GM21447 (cell line): ENCODE results near the gene FAM53B.

Experiments
- ATAC-seq: cut with Tn5 transposase; IDR thresholded peaks from one replicate; pipeline ENCODE4 v1.9.1; 2021; ENCODE audit not compliant: unreplicated experiment

The FAM53B gene

DNA sequence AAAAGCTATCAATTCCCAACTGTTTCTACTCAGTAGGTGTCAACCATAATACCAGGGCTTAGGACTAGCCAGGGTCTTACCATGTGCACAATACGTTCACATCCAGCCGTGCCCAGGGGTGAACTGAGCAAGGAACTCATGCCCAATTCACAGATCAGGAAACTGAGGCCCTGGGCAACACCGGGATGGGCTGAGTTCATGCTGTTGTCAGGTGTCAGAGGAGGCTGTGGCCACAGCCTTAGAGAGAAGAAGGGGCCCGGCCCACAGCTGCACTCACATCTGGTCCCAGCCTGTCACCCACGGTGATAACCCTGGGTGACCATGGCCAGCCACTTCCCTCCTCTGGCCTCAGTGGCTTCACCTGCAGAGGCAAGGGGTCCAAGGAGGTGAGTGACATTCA lies 92.0 kb downstream of the FAM53B start:
- ATAC-seq = no peak

GRCh38 chr10:124651402-124651891 lies 92.7 kb downstream of the FAM53B start:
- ATAC-seq = no peak

- ATAC-seq = no peak
Measured at GRCh38 chr10:124650820-124651401, 93.3 kb downstream of the FAM53B start.

DNA sequence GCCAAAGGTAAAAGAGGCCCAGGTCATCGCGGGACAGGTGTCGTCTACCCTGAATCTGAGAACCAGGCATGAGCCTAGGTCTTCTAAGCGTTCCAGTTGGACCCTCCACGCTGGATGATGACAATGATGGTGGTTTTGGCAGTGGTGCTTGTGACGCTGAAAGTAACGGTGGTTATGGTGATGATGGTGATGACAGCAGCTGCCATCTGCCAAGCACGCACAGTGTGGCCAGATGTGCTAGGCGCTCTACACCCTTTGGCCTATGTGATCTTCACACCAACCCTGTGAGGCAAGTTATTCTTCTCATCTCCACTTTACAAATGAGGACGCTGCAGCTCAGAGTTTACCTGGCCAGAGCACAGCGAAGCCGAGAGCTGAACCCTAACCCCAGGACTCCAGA lies 93.9 kb downstream of the FAM53B start:
- ATAC-seq = no peak

- ATAC-seq = no peak
Measured at GRCh38 chr10:124649214-124649613, 95.0 kb downstream of the FAM53B start.

- ATAC-seq = no peak
Measured at GRCh38 chr10:124648738-124649137, 95.4 kb downstream of the FAM53B start.

GRCh38 chr10:124648131-124648475 lies 96.1 kb downstream of the FAM53B start:
- ATAC-seq = no peak

DNA sequence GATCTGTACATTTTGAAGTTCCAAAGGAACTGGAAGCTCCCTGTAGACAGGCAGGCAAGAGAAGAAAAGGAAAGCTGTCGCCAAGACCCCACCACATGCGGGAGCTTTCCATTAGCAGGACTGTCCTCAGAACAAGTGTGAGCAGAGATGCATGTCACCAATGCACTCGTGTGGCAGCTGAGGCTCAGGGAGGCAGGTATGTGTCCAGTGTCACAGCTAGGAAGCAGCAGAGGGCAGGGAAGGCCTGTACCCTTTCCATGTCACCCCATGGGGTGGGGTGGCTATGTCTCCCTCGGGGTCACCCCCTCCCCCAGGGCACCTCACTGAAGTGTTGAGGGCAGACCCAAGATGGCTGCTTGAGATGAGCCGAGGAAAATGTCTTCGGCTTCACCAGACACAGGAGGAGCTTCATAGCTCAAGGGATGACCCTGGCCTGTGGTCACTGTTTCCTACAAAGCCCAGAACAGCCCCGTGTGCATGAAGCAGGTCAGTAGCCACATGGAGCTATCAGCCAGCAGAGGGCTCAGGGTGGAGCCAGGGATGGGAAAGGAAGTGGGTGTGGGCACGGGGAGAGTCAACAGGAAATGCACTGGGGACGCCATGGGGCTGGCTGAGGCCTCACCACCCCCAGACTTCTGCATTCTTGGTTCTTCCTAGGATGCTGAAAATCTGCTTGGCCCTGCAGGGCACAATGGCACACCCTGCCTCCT lies 96.6 kb downstream of the FAM53B start:
- ATAC-seq = peak; percentile 71

- ATAC-seq = no peak
Measured at GRCh38 chr10:124646483-124647352, 97.5 kb downstream of the FAM53B start.

GRCh38 chr10:124645467-124646095 lies 98.6 kb downstream of the FAM53B start:
- no peak for ATAC-seq

- ATAC-seq = no peak
Measured at GRCh38 chr10:124644771-124645415, 99.3 kb downstream of the FAM53B start.

DNA sequence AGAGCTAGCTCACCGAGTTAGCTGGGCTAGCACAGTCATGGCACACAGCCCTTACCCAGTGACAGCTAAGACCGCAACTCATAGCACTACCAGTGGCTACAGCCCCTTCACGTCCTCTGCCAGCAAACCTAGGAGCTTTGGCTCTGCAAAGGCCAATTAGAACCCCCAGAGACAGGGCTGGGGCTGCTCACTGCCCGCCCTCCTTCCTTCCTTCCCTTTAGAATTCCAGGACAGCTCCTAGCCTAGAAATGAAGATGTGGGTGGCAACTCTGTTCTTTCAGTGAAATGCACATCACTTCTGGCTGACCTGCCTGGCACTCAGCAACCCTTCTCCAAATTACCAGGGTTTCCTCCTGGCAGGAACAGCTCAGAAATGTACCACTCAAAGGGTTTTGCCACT lies 99.9 kb downstream of the FAM53B start:
- no peak for ATAC-seq

GRCh38 chr10:124643330-124644009 lies 100.7 kb downstream of the FAM53B start:
- no peak for ATAC-seq

DNA sequence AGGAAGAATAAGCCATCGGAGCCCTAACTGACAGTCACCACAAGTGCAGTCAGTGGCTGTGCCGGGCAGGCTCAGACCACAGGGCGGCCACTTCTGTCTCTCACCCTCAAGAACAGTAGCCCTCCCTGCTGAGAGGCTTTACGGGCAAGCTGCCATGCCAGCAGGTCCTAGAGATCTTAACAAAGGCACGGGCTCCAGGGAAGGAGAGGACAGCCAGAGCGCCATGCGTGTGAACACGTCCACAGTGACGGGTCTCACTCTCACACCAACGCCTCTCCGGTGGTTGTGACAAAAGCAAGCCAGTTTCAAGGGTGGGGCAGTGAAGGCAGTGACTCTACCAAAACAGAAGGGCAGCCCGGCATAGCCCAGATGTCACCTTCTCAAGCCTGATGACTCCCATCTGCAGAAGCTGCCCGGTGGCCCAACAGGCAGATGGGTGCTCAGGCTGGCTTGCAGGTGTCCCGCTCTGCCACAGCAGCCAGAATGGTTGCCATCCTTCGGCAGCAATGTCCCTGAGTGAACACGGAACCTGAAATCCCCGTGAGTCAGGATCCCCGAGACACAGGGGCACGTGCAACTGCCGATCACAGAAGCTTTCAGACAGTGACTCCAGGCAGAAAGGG lies 102.0 kb downstream of the FAM53B start:
- no peak for ATAC-seq

DNA sequence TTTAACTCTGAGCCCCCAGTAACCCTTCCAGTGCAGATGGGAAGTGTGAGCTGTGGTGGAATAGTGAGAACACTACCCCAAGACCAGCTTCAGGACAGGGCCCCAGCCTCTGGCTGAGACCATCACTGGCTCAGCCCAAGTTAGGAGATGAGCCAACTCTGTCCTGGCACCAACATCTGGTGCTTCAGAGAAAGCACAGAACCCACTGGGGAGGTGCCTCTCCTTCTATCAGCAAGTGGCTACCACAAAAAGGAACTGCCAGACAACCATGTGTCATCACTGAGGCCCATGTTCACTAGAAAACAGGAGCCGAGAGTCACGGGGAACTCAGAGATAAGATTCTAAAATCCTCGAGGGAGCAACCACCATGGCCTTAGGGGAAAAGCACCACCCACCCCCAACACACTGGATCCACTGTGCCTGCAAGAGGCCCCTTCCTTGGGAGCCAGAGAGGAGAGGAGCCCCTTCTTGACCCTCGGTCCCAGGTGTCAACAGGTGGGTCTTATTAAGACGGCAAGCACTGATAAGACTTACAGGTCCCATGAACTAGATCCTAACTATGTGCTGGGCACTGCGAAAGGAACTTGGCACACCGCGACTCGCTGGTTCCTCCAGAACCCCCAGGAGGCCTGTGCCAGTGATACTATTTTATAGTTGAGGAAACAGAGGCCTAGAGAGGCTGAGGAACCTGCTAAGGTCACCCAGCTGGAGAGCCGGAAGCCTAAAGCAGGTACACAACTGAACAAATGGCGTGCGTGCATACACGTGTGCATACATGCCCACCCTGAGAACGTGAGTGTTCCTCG lies 102.7 kb downstream of the FAM53B start:
- ATAC-seq = peak; percentile 64

- ATAC-seq = peak; percentile 62
Measured at GRCh38 chr10:124640538-124641231, 103.5 kb downstream of the FAM53B start.

- ATAC-seq = no peak
Measured at GRCh38 chr10:124640056-124640455, 104.1 kb downstream of the FAM53B start.

DNA sequence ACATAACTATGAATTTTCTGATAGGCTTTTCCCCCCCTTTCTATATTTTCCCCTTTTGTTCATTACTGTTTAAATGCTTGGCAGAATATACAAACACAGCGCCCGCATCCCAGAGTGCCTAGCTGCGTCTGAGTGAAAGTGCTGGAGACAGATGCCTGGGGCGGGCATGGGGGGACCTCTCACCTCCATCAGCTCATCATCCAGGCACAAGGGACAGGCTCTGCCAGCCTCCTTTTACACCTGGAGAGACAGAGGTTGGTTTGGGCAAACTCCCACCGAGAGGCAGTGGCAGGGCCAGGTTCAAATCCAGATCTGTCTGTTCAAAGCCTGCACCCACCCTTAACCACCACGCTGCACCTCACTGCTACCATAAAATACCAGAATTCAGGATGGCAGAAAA lies 104.5 kb downstream of the FAM53B start:
- ATAC-seq = no peak
